ENCODE data around the gene CAPN5.
"Not testable (repeated sequence)": the region's sequence is repeated elsewhere in the genome, so short reads cannot be mapped to it uniquely, and the experiment has no call there.

Gene CAPN5

DNA sequence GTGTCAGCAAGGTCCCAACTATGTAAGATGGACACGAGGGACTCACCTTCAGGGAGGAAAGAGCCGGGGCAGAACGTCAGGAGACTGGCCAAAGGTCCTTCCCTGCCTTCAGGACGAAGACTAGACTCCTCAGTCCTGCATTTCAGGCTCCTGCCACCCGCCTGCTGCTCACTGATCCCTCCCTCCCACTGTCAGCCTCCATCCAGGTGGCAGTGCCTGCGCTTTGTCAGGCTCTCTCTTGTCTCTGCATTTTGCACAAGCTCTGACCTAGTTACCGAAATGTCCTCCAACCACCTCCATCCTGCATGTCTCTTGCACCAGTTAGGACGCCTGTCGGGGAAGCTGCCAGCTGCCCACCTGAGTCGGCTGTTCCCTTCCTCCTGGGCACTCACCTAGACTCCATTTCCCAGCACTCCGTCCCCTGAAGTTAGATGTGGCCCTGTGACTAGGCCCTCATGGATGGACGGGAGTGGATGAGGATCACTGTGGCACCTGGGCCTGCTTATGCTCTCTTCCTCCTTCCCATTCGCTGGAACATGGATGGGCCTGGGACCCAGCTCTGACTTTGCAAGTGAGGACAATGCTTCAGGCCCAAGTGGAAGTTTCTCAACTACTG is 24.6 kb upstream of the CAPN5 start:
- TF ChIP-seq, protein P1, sequence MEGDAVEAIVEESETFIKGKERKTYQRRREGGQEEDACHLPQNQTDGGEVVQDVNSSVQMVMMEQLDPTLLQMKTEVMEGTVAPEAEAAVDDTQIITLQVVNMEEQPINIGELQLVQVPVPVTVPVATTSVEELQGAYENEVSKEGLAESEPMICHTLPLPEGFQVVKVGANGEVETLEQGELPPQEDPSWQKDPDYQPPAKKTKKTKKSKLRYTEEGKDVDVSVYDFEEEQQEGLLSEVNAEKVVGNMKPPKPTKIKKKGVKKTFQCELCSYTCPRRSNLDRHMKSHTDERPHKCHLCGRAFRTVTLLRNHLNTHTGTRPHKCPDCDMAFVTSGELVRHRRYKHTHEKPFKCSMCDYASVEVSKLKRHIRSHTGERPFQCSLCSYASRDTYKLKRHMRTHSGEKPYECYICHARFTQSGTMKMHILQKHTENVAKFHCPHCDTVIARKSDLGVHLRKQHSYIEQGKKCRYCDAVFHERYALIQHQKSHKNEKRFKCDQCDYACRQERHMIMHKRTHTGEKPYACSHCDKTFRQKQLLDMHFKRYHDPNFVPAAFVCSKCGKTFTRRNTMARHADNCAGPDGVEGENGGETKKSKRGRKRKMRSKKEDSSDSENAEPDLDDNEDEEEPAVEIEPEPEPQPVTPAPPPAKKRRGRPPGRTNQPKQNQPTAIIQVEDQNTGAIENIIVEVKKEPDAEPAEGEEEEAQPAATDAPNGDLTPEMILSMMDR (IDR thresholded peaks at IDR 0.05; ENCODE audit: insufficient read depth, low read depth, low read length, missing control alignments): no peak
- no peak for DNase-seq (ENCODE audit: low read depth)

DNA sequence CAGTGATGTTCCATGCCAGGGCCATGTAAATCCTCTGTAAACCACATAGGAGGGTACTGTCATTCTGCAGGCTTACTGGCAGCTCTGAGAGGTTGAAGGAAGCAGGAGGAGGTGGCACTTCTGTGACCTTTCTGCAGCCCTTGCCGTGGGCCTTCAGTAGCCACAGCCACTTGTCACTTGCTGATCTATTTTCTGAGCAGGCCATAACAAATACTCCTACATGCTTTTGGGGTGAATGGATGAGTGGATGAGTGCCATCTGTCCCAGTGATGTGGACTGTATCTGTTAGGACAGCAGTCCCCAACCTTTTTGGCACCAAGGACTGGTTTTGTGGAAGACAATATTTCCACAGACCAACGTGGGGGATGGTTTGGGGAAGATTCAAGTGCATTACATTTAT is 22.4 kb upstream of the CAPN5 start:
- no peak for DNase-seq (ENCODE audit: low read depth)
- TF ChIP-seq, protein P1 (IDR thresholded peaks at IDR 0.05; ENCODE audit: insufficient read depth, low read depth, low read length, missing control alignments): no peak
- H3K4me3 ChIP-seq (ENCODE audit: low read depth, low read length): no peak overlapping the region

More for the DNA sequence above, 24.6 kb upstream of the CAPN5 start:
- H3K4me3 ChIP-seq (ENCODE audit: low read depth, low read length): no peak overlapping the region

DNA sequence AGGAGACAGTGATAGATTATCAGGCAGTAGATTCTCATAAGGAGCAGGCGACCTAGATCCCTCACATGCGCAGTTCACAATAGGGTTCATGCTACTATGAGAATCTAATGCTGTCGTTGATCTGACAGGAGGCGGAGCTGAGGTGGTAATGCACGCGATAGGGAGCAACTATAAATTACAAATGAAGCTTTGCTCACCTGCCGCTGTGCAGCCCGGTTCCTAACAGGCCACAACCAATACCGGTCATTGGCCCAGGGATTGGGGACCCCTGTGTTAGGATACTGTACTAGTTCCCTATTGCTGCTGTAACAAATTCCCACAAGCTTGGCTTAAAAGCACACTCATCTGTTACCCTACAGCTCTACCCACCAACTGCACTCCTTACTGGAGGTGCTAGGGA is 21.9 kb upstream of the CAPN5 start:
- no peak for DNase-seq (ENCODE audit: low read depth)
- no peak overlapping the region for H3K4me3 ChIP-seq (ENCODE audit: low read depth, low read length)
- TF ChIP-seq, protein P1 (IDR thresholded peaks at IDR 0.05; ENCODE audit: insufficient read depth, low read depth, low read length, missing control alignments): no peak

DNA sequence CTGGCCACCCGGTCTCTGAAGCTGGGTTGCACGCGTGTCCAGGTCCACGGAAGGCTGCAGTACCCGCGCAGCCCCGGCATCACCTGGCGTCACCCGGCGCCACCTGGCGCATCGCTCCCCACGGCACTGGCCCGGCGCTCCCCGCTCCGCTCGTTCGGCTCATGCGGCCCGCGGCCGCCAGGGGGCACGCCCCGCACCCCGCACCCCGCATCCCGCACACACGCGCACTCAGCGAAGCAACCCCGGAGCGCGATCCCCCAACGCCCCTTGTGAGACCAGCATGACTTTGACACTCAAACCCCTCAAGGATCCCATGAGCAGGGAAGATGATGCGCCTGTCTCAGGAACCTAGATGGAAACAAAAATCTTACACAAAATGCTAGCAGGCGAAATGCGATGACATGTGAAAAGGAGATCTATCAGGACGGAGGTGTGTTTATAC is 20.7 kb upstream of the CAPN5 start:
- no peak overlapping the region for H3K4me3 ChIP-seq (ENCODE audit: low read depth, low read length)
- DNase-seq (ENCODE audit: low read depth): peak; percentile 47
- TF ChIP-seq, protein P1 (IDR thresholded peaks at IDR 0.05; ENCODE audit: insufficient read depth, low read depth, low read length, missing control alignments): peak; percentile 83

DNA sequence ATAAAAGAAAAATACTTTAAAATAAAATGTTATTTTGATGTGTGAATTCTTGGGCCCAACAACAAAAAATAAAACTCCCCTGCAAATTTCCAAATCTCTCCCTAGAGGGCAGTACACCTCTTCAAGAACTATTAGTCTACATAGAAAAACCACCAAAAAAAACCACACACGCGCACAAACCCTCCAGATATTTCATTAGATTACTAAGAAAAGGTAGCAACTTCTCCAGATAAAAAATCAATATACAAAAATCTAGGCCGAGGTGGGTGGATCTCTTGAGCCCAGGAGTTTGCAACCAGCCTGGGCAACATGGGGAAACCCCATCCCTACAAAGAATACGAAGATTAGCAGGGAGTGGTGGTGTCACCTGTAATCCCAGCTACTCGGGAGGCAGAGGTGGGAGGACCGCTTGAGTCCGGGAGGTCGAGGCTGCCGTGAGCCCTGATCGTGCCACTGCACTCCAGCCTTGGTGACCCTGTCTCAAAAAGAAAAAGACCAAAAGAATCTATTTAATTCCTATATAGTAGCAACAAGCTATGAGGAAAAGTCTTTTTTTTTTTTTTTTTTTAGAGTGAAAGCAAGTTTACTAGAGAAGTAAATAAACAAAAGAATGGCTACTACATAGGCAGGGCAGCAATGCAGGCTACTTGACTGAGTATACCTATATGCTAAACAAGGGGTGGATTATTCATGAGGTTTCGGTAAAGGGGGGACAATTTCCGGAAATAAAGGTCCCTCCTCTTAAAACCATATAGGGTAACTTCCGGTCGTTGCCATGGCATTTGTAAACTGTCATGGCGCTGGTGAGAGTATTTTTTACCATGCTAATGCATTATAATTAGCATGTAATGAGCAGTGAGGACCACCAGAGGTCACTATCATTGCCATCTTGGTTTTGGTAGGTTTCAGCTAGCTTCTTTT is 19.5 kb upstream of the CAPN5 start:
- TF ChIP-seq, protein P1 (IDR thresholded peaks at IDR 0.05; ENCODE audit: insufficient read depth, low read depth, low read length, missing control alignments): peak; percentile 57
- DNase-seq (ENCODE audit: low read depth): peak; percentile 90
- H3K4me3 ChIP-seq (ENCODE audit: low read depth, low read length): peak overlapping the region; percentile 49

DNA sequence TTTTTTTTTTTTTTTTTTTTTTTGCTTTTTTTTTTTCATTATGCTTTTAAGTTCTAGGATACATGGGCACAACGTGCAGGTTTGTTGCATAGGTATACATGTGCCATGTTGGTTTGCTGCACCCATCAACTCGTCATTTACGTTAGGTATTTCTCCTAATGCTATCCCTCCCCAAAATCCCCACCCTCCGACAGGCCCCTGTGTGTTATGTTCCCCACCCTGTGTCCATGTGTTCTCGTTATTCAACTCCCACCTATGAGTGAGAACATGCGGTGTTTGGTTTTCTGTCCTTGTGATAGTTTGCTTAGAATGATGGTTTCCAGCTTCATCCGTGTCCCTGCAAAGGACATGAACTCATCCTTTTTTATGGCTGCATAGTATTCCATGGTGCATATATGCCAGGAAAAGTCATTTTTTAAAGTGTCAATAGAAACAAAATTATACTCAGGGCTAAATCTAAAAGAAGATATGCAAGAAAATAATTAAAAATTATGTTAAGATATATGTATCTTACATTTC is 18.8 kb upstream of the CAPN5 start:
- DNase-seq (ENCODE audit: low read depth); H3K4me3 ChIP-seq (ENCODE audit: low read depth, low read length): not testable (repeated sequence)

DNA sequence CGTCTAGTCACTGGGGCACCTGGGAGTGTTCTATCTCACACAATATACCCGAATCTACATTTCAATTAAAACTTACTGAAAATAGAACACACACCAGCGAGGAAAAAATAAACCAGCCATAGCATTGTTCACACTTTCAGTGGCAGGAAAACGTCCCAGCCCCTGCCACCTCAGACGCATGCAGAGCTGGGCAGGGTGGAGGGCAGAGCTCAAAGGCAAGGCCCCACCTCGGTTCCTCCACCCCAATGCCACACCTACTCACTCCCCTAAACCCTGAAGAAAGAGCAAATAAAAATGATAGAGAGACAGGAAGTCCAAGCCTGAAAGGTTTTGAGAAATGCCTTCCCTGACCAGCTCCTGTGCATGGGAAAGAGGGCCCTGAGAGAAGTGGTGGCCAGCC is 17.7 kb upstream of the CAPN5 start:
- DNase-seq (ENCODE audit: low read depth): no peak
- TF ChIP-seq, protein P1 (IDR thresholded peaks at IDR 0.05; ENCODE audit: insufficient read depth, low read depth, low read length, missing control alignments): no peak
- H3K4me3 ChIP-seq (ENCODE audit: low read depth, low read length): no peak overlapping the region
